Thyroid gland (tissue), 4 donors: Measurements from ENCODE around the gene UBAP1. TPM values are rescaled to one million over a fixed set of nuclear protein-coding genes. Genes with fewer than 3 reads are reported as not detected.
"Not testable (repeated sequence)": the region's sequence is repeated elsewhere in the genome, so short reads cannot be mapped to it uniquely, and the experiment has no call there.

Experiments
- DNase-seq, 2 donors: peaks; one replicate each; pipeline ENCODE4 v3.0.0-alpha.2; 2019
- H3K27ac ChIP-seq, 3 donors: fragments of 200-600 bp; sonication (generic); 1 replicate in 2 of 3; 2 replicates in 1 of 3; pipeline ENCODE4 v1.5.1; 2016 to 2019; ENCODE audit warnings: mild to moderate bottlenecking in 1 of 3, moderate library complexity in 1 of 3
- H3K27me3 ChIP-seq: fragments of 200-600 bp; sonication (generic); one replicate; pipeline ENCODE4 v1.5.1; 2019
- H3K36me3 ChIP-seq, 2 donors: fragments of 200-600 bp; sonication (generic); one replicate each; pipeline ENCODE4 v1.5.1; 2016 to 2019
- H3K4me1 ChIP-seq, 2 donors: fragments of 200-600 bp; sonication (generic); one replicate each; pipeline ENCODE4 v1.5.1; 2017 to 2019
- H3K4me3 ChIP-seq, 3 donors: fragments of 200-600 bp; sonication (generic); replicated peaks in 1 of 3; 1 replicate in 2 of 3; 2 replicates in 1 of 3; pipeline ENCODE4 v1.5.1; 2016; ENCODE audit warnings: mild to moderate bottlenecking in 1 of 3
- H3K9me3 ChIP-seq: fragments of 200-600 bp; sonication (generic); one replicate; pipeline ENCODE4 v1.5.1; 2017
- POLR2A ChIP-seq, 2 donors: fragments of 450-650 bp; IDR thresholded peaks; one replicate each; pipeline ENCODE4 v1.6.1; 2017; ENCODE audit warnings: antibody characterized with exemption in 2 of 2, mild to moderate bottlenecking in 2 of 2, moderate library complexity in 1 of 2
- WGBS, 2 donors: methylation state at CpG; one replicate each; pipeline ENCODE4 v1.1.5; 2017; 5-methylcytosine and 5-hydroxymethylcytosine counted together
- intact Hi-C: fragments of 100-400 bp; cut with DNase I; formaldehyde crosslinking; loops from one replicate; pipeline ENCODE4 v1.15.1; 2023
- total RNA-seq, 4 donors: library from RNA; depleted of rRNA; stranded (reverse); fragments of >200 nt; gene quantifications; one replicate each; pipeline ENCODE4 v1.2.3, GENCODE V29; 2016
- TF ChIP-seq, protein P1 (sequence below), 6 experiments: fragments of 200-600 bp in 3 of 6; fragments of 450-650 bp in 3 of 6; sonication (generic) in 3 of 6; IDR thresholded peaks; one replicate each; pipeline ENCODE4 v1.5.1; 2016 to 2019; ENCODE audit warnings: antibody characterized with exemption in 6 of 6, mild to moderate bottlenecking in 2 of 6, inconsistent platforms in 1 of 6, moderate library complexity in 1 of 6

UBAP1 gene
- total RNA-seq, 4 donors from 2014 or later: 41.3 to 50.5 (median 44.8) TPM

DNA sequence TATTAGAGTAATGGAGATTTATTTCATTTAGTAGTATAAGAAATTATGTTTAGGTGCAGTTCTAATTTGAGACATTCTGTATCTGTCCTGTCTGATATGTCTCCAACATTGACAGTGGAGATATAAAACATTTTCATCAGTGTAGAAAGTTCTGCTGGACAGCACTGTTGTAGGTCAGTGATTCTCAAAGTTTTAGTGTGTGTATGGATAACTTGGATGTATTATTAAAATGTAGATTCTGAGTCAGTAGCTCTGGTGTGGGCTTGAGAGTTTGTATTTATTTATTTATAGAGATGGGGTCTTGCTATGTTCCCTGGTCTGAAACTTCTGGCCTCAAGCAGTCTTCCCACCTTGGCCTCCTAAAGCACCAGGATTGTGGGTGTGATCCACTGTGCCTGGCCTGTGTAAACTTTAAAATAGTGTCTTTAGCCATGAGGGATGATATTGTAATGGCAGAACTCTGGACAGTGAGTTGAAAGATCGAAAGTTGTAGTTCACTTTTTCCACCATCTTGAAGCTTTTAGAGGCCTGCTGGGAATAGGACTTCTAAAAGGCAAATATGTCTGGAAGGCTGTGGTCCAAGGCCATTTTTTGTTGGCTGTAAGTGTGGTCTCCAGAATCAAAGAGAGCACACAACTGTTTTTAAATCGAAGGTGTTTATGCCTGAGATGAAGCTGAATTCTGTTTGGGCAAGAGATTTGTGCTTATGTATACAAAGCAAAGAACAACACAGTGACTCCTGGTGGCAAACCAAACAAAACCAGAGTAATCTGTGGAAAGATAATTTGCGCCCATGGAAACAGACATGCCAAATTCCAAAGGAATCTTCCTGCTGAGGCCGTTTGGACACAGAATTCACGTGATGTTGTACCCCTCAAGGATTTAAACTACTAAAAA lies 12.4 kb downstream of the UBAP1 start:
- TF ChIP-seq, protein P1, sequence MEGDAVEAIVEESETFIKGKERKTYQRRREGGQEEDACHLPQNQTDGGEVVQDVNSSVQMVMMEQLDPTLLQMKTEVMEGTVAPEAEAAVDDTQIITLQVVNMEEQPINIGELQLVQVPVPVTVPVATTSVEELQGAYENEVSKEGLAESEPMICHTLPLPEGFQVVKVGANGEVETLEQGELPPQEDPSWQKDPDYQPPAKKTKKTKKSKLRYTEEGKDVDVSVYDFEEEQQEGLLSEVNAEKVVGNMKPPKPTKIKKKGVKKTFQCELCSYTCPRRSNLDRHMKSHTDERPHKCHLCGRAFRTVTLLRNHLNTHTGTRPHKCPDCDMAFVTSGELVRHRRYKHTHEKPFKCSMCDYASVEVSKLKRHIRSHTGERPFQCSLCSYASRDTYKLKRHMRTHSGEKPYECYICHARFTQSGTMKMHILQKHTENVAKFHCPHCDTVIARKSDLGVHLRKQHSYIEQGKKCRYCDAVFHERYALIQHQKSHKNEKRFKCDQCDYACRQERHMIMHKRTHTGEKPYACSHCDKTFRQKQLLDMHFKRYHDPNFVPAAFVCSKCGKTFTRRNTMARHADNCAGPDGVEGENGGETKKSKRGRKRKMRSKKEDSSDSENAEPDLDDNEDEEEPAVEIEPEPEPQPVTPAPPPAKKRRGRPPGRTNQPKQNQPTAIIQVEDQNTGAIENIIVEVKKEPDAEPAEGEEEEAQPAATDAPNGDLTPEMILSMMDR (IDR thresholded peaks at IDR 0.05): peak in 4 of 6 experiments; percentile 16 to 43 (median 37)
- no peak for TF ChIP-seq POLR2A (IDR thresholded peaks at IDR 0.05)
- no peaks in the 10 kb centered on the region for H3K9me3 ChIP-seq
- WGBS, 2 donors: 28 to 37% methylated on average over 5 of the region's 5 CpGs
- DNase-seq: no peak
- peaks cover 40 to 50% of the 10 kb centered on the region in 2 donors for H3K4me1 ChIP-seq
- no peaks in the 10 kb centered on the region for H3K36me3 ChIP-seq
- H3K27ac ChIP-seq: peak overlapping the region in 2 of 3 donors; percentile 31 to 32
- intact Hi-C loops: loop anchor here (10.0 kb wide), 1 partner anchor 134 kb away; the partner anchor contains the start of genes KIF24 and NUDT2
- H3K27me3 ChIP-seq: no peaks in the 10 kb centered on the region
- H3K4me3 ChIP-seq: no peak overlapping the region

DNA sequence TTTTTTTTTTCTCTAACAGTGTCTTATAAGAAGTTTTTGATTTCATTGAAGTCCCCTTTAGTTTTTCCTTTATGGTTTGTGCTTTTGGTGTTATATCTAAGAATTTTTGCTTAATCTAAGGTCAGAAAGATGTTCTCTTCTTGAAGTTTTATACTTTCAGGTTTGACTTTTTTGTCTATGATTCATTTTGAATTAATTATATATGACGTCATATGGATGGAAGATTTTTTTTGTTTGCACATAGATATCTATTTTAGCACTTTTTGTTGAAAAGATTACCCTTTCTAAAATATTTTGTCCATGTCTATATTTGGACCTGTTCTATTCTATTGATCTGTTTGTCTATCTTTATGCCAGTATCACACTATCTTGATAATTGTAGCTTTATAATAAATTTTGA lies 16.3 kb downstream of the UBAP1 start:
- H3K36me3 ChIP-seq: no peaks in the 10 kb centered on the region
- WGBS, 2 donors: 83 to 89% methylated on average over 1 of the region's 1 CpG
- no peak overlapping the region for H3K27ac ChIP-seq
- intact Hi-C loops: loop anchor here (10.0 kb wide), 1 partner anchor 130 kb away; the partner anchor contains the start of genes KIF24 and NUDT2
- TF ChIP-seq, protein P1 (IDR thresholded peaks at IDR 0.05): no peak
- no peak for TF ChIP-seq POLR2A (IDR thresholded peaks at IDR 0.05)
- H3K9me3 ChIP-seq: no peaks in the 10 kb centered on the region
- DNase-seq: no peak
- H3K27me3 ChIP-seq: no peaks in the 10 kb centered on the region
- no peak overlapping the region for H3K4me3 ChIP-seq
- H3K4me1 ChIP-seq: peaks cover 29 to 41% of the 10 kb centered on the region in 2 donors

DNA sequence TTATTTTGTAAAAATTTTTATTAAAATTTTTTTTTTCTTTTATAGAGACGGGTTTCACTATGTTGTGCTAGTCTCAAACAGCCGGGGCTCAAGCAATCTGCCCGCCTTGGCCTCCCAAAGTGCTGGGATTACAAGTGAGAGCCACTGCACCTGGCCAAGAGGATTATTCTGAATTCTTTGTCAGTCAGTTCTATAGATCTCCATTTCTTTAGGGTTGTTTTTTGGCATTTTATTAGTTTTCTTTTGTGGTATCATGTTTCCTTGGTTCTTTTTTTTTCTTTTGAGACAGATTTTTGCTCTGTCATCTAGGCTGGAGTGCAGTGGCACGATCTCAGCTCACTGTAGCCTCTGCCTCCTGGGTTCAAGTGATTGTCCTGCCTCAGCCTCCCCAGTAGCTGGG lies 18.4 kb downstream of the UBAP1 start:
- H3K27me3 ChIP-seq, H3K4me3 ChIP-seq, H3K36me3 ChIP-seq, H3K27ac ChIP-seq, DNase-seq, H3K9me3 ChIP-seq: not testable (repeated sequence)
- intact Hi-C loops: loop anchor here (10.0 kb wide), 1 partner anchor 128 kb away; the partner anchor contains the start of genes KIF24 and NUDT2
- peaks cover 12 to 21% of the 10 kb centered on the region in 2 donors for H3K4me1 ChIP-seq
- WGBS, 2 donors: 97 to 98% methylated on average over 4 of the region's 4 CpGs

DNA sequence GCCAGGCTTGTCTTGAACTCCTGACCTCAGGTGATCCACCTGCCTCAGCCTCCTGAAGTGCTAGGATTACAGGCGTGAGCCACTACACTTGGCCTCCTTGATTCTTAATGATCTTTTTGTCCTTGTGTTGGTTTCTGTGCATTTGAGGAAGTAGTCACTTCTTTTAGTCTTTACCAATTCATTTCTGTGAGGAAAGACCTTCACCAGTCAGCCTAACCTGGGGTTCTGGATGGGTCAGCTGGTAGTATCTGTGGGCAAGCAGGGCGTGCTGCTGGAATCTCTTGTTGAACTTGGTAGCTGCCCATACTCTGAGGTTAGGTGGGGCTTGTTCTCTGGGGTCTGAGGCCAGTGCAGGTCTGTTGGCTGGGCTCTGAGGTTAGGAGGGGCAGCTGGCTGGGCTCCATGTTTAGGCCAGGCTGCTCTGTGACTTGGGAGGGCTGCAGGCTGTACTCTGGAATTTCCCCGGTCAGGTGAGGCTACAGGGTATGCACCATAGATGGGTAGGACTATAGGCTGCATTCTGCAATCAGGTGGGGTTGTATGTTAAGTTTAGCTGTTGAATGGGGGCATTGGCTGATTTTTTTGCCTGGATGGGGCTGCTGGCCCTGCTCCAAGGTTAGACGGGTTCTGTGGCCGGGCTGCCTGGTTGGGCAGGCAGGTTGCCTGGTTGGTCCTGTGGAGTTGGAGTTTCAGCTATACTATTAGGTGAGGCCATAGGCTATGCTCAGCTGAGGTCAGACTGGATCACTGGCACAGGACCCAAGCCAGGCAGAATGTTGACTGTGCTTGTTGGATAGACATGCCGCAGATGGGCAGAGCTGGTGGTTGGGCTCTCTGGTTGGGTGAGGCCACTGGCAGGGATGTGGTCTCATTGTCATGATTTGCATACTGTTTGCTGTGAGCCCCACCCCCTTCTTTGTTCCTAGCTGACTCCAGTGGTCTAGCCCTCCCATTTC lies 19.2 kb downstream of the UBAP1 start:
- intact Hi-C loops: loop anchor here (10.0 kb wide), 1 partner anchor 127 kb away; the partner anchor contains the start of genes KIF24 and NUDT2
- no peaks in the 10 kb centered on the region for H3K27me3 ChIP-seq
- H3K36me3 ChIP-seq: no peaks in the 10 kb centered on the region
- TF ChIP-seq, protein P1 (IDR thresholded peaks at IDR 0.05): no peak
- no peak for TF ChIP-seq POLR2A (IDR thresholded peaks at IDR 0.05)
- 73 to 89% methylated on average over 2 to 6 of the region's 6 CpGs for WGBS, 2 donors
- peak in 1 of 2 donors; percentile 21 for DNase-seq
- no peak overlapping the region for H3K27ac ChIP-seq
- H3K9me3 ChIP-seq: no peaks in the 10 kb centered on the region
- H3K4me3 ChIP-seq: no peak overlapping the region
- peaks cover 5 to 15% of the 10 kb centered on the region in 2 donors for H3K4me1 ChIP-seq

DNA sequence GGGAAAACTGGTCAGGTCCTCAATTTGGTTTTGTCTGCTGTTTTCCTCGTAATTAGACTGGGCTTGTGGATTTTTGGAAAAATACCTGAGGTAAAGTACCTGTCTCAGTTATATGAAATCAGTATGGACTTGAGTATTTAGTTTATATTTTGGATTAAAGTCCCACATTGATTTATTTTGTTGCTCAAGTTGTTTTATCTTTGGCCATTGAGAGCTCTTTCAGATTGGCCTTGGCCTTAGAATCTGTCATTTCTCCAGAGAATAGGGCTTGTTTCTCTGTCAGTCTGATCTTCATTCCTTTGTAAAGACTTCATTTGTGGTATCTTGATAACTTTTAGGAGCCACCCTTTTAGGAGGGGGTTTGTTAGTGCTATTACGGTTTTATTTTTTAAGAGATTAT lies 21.2 kb downstream of the UBAP1 start:
- no peak for DNase-seq
- no peak overlapping the region for H3K4me3 ChIP-seq
- WGBS, 2 donors: 88 to 89% methylated on average over 2 of the region's 2 CpGs
- no peaks in the 10 kb centered on the region for H3K27me3 ChIP-seq
- no peak overlapping the region for H3K27ac ChIP-seq
- H3K4me1 ChIP-seq: peaks cover 5 to 25% of the 10 kb centered on the region in 2 donors
- intact Hi-C loops: no loop called here
- TF ChIP-seq POLR2A (IDR thresholded peaks at IDR 0.05): no peak
- TF ChIP-seq, protein P1 (IDR thresholded peaks at IDR 0.05): no peak
- no peaks in the 10 kb centered on the region for H3K36me3 ChIP-seq
- no peaks in the 10 kb centered on the region for H3K9me3 ChIP-seq
